ENCODE measurements around the gene PEMT.

DNA sequence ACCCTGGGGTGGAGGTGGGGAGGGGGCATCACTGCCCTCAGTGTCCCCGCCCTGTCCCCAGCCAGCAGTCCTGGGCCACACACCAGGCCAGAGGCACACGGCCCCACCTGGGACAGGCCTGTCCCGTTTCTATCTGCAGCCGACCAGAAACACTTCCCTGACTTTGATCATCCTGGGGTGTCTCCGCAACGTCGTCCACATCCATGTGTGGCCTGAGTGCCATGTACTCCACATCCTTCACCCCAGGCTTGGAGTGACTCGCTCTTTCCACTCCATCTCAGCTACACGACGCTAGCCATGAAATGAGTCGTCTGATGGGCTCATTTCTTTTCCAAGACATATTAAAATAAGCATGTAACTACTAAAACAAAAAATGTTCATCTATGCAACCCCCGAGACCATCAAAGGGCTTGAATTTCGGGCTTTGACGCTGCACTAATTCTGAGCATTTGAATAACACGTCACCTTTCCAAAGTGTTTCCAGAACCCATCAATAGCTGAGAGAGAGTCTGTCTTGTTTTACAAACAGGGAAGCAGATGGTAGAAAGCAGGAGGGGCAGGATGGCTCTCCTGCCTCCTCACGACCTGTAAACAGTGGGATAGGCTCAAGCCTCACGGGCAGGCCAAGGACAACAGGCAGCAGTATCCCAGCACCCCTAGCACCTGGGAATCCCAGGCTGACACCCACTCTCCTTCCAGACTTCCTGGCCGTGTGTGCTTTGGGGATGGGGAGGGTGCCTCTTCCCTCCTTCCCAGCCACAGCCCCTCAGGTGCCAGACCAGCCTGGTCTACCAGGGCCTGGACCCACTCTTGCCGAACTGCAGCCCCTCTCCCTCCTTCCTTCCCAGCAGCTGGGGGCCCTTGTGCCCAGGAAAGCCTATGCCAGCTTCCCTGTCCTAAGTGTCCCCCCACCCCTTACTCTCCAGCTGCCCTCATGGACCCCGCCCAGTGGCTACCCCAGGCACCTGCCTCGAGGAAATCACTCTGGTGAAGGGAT, 75.3 kb downstream of the PEMT start:
- TF ChIP-seq, protein P1, sequence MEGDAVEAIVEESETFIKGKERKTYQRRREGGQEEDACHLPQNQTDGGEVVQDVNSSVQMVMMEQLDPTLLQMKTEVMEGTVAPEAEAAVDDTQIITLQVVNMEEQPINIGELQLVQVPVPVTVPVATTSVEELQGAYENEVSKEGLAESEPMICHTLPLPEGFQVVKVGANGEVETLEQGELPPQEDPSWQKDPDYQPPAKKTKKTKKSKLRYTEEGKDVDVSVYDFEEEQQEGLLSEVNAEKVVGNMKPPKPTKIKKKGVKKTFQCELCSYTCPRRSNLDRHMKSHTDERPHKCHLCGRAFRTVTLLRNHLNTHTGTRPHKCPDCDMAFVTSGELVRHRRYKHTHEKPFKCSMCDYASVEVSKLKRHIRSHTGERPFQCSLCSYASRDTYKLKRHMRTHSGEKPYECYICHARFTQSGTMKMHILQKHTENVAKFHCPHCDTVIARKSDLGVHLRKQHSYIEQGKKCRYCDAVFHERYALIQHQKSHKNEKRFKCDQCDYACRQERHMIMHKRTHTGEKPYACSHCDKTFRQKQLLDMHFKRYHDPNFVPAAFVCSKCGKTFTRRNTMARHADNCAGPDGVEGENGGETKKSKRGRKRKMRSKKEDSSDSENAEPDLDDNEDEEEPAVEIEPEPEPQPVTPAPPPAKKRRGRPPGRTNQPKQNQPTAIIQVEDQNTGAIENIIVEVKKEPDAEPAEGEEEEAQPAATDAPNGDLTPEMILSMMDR (IDR thresholded peaks at IDR 0.05; ENCODE audit: low read length), result no peak
- TF ChIP-seq EZH2 (optimal IDR thresholded peaks at IDR 0.05; ENCODE audit: low read depth, low read length) (no peak), EZH2phosphoT487 (IDR thresholded peaks at IDR 0.05; ENCODE audit: low read length) (no peak)

Data from MM.1S (cell line).